Testis (tissue), 3 donors: ENCODE results near the gene RPL5. TPM values are rescaled to one million over a fixed set of nuclear protein-coding genes. Genes with fewer than 3 reads are reported as not detected.

Experiments
- DNase-seq: peaks from one replicate; pipeline ENCODE4 v3.0.0-alpha.2; 2019
- H3K27ac ChIP-seq, 2 donors: fragments of 200-600 bp; sonication (generic); one replicate each; pipeline ENCODE4 v1.5.1; 2019
- H3K27me3 ChIP-seq: fragments of 200-600 bp; sonication (generic); one replicate; pipeline ENCODE4 v1.5.1; 2019
- H3K36me3 ChIP-seq: fragments of 200-600 bp; sonication (generic); one replicate; pipeline ENCODE4 v1.5.1; 2017; ENCODE audit warnings: low read depth; ENCODE audit errors: missing control alignments
- H3K4me1 ChIP-seq: fragments of 200-600 bp; sonication (generic); one replicate; pipeline ENCODE4 v1.5.1; 2019
- H3K4me3 ChIP-seq, 2 donors: fragments of 200-600 bp; sonication (generic); one replicate each; pipeline ENCODE4 v1.5.1; 2017 to 2019
- H3K9me3 ChIP-seq: fragments of 200-600 bp; sonication (generic); one replicate; pipeline ENCODE4 v1.5.1; 2017
- POLR2A ChIP-seq: fragments of 450-650 bp; IDR thresholded peaks from one replicate; pipeline ENCODE4 v1.6.1; 2017; ENCODE audit warnings: antibody characterized with exemption, mild to moderate bottlenecking, moderate library complexity
- WGBS, 2 donors: methylation state at CpG; one replicate each; pipeline ENCODE4 v1.1.5; 2018; 5-methylcytosine and 5-hydroxymethylcytosine counted together
- intact Hi-C: fragments of 100-400 bp; cut with DNase I; formaldehyde crosslinking; loops from one replicate; pipeline ENCODE4 v1.15.1; 2023; ENCODE audit warnings: low total_unique reads
- polyA plus RNA-seq: library from polyadenylated mRNA; stranded (reverse); fragments of 350-450 nt; fragmentation: Illumina TruSeq; extraction: RNeasy Lipid Tissue Mini Kit (QIAGEN cat#74804); gene quantifications from one replicate; pipeline ENCODE4 v1.2.3, GENCODE V29; 2014; ENCODE audit warnings: low read depth, low replicate concordance; ENCODE audit not compliant: insufficient read depth
- total RNA-seq, 2 donors: library from RNA; depleted of rRNA; stranded (reverse); fragments of >200 nt; gene quantifications; one replicate each; pipeline ENCODE4 v1.2.3, GENCODE V29; 2016
- TF ChIP-seq, protein P1 (sequence below), 3 experiments: fragments of 450-650 bp in 2 of 3; fragments of 200-600 bp in 1 of 3; sonication (generic) in 1 of 3; IDR thresholded peaks; one replicate each; pipeline ENCODE4 v1.5.1; 2016 to 2019; ENCODE audit warnings: antibody characterized with exemption in 3 of 3, mild to moderate bottlenecking in 2 of 3, moderate library complexity in 1 of 3

Gene RPL5
- total and polyA plus RNA-seq, 3 donors from 2014 or later: 548 to 929 (median 899) TPM

DNA sequence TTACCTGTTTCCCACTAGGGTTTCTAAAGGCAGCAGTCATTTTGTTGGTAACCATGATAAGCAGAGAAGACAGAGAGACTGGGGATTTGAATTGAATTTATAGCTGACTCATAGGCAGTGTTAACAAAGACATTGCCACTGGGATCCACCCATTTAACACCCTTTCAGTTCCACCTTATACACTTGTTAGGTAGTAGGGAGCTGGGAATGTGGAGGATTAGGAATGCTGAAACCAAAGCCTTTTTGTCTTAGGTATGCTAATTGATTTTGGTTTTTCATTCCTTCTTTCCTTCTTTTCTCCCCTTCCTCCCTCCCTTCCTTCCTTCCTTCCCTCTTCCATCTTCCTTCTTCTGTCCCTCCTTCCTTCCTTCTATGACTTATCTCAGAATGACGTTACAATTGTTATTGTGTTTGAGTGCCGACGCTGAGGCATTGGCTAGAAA lies 39.5 kb upstream of the RPL5 start:
- intact Hi-C loops: no loop called here
- H3K4me1 ChIP-seq: no peaks in the 10 kb centered on the region
- 60 to 76% methylated on average over 3 of the region's 3 CpGs for WGBS, 2 donors
- no peak overlapping the region for H3K27ac ChIP-seq
- no peaks in the 10 kb centered on the region for H3K36me3 ChIP-seq
- DNase-seq: no peak
- H3K4me3 ChIP-seq: no peak overlapping the region
- H3K9me3 ChIP-seq: no peaks in the 10 kb centered on the region
- TF ChIP-seq, protein P1, sequence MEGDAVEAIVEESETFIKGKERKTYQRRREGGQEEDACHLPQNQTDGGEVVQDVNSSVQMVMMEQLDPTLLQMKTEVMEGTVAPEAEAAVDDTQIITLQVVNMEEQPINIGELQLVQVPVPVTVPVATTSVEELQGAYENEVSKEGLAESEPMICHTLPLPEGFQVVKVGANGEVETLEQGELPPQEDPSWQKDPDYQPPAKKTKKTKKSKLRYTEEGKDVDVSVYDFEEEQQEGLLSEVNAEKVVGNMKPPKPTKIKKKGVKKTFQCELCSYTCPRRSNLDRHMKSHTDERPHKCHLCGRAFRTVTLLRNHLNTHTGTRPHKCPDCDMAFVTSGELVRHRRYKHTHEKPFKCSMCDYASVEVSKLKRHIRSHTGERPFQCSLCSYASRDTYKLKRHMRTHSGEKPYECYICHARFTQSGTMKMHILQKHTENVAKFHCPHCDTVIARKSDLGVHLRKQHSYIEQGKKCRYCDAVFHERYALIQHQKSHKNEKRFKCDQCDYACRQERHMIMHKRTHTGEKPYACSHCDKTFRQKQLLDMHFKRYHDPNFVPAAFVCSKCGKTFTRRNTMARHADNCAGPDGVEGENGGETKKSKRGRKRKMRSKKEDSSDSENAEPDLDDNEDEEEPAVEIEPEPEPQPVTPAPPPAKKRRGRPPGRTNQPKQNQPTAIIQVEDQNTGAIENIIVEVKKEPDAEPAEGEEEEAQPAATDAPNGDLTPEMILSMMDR (IDR thresholded peaks at IDR 0.05): no peak
- no peak for TF ChIP-seq POLR2A
- no peaks in the 10 kb centered on the region for H3K27me3 ChIP-seq

DNA sequence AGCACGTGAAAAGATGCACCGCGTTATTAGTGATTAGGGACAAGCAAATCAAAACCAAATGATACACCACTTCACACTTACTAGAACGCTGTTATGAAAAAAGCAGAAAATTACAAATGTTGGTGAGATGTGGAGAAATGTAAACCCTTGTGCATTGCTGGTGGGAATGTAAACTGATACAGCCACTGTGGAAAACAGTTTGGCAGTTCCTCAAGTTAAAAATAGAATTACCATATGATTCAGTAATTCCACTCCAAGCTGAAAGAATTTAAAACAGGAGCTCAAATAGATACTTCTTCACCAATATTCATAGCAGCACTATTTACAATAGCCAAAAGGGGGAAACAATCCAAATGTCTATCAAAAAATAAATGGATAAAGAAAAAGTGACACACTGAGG lies 36.7 kb upstream of the RPL5 start:
- Histone ChIP-seq H3K27me3 (no peaks in the 10 kb centered on the region), H3K27ac (no peak overlapping the region), H3K4me3 (no peak overlapping the region), H3K36me3 (no peaks in the 10 kb centered on the region), H3K9me3 (no peaks in the 10 kb centered on the region), H3K4me1 (no peaks in the 10 kb centered on the region)
- no peak for DNase-seq
- intact Hi-C loops: no loop called here
- WGBS, 2 donors: 89 to 93% methylated on average over 4 of the region's 4 CpGs
- no peak for TF ChIP-seq POLR2A
- TF ChIP-seq, protein P1 (IDR thresholded peaks at IDR 0.05): no peak

DNA sequence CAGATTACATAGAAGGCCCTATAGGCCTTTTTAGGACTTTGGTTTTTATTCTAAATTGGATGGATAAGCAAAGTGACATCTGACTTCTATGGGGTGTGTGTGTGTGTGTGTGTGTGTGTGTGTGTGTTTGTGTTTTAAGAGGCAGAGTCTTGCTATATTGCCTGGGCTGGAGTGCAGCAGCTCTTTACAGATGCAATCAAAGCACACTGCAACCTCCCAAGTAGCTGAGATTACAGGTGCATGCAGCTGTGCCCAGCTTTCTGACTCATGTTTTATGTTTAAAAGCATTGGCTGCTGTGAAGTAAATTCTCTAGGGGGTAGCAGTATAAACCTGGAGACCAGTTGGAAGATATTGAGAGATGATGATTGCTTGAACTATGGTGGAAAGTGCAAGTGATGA lies 34.5 kb upstream of the RPL5 start:
- intact Hi-C loops: no loop called here
- Histone ChIP-seq H3K27ac (no peak overlapping the region), H3K4me3 (no peak overlapping the region), H3K9me3 (no peaks in the 10 kb centered on the region), H3K36me3 (no peaks in the 10 kb centered on the region), H3K27me3 (no peaks in the 10 kb centered on the region), H3K4me1 (no peaks in the 10 kb centered on the region)
- no peak for DNase-seq
- TF ChIP-seq POLR2A: no peak
- TF ChIP-seq, protein P1 (IDR thresholded peaks at IDR 0.05): no peak

DNA sequence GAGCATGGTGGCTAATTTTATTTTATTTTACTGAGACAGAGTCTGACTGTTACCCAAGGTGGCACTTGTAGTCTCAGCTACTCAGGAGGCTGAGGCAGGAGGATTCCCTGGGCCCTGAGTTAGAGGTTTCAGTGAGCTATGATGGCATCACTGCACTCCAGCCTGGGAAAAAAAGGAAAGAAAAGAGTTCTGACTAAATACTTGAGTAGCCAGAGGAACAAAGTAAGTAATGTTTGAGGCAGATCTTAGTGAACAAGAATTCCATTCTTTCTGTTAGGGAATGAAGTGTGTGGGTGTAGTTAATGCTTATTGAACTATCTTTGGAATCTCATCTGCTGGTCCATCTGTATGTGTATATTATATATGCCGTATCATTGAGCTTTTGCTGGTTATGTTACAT lies 33.9 kb upstream of the RPL5 start:
- H3K27ac ChIP-seq: no peak overlapping the region
- 56 to 62% methylated on average over 1 of the region's 1 CpG for WGBS, 2 donors
- H3K27me3 ChIP-seq: no peaks in the 10 kb centered on the region
- peaks cover 3% of the 10 kb centered on the region for H3K4me1 ChIP-seq
- no peak overlapping the region for H3K4me3 ChIP-seq
- DNase-seq: no peak
- intact Hi-C loops: no loop called here
- H3K9me3 ChIP-seq: no peaks in the 10 kb centered on the region
- TF ChIP-seq, protein P1 (IDR thresholded peaks at IDR 0.05): no peak
- no peak for TF ChIP-seq POLR2A
- H3K36me3 ChIP-seq: no peaks in the 10 kb centered on the region

DNA sequence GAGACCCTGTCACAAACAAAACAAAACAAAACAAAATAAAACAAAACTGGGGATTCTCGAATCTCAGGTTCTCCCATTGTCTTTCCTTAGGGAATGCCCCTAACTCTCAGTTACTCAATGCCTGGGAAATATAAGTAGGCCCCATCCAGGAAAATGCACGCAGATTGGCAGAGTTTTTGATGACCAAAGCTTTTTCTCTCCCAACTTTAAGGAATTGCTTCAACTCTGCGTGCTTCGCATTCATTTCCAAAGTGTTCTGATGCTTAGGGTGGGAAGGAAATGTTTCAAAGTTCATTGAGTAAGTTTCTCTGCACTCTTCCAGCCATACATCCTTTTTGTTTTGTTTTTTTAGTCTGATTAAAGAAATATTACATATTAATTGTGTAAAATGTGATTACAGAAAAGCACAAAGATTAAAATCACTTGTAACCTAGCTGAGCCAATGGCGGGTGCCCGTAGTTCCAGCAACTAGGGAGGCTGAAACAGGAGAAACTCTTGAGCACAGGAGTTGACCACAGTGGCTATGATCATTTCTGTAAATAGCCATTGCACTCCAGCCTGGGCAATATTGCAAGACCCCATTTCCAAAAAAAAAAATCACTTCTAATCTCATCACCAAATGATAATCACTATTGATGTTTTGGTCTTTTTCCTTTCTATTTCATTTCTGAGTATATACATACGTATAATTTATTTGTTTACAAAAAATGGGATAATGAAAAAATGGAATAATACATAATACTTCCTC lies 28.5 kb upstream of the RPL5 start:
- peak overlapping the region; percentile 39 to 47 for H3K27ac ChIP-seq
- DNase-seq: no peak
- WGBS, 2 donors: 81 to 86% methylated on average over 7 of the region's 7 CpGs

More for the DNA sequence above, 28.5 kb upstream of the RPL5 start:
- no peak overlapping the region for H3K4me3 ChIP-seq
- peaks cover 5% of the 10 kb centered on the region for H3K4me1 ChIP-seq
- H3K36me3 ChIP-seq: no peaks in the 10 kb centered on the region
- no peaks in the 10 kb centered on the region for H3K9me3 ChIP-seq
- intact Hi-C loops: no loop called here
- no peak for TF ChIP-seq POLR2A
- TF ChIP-seq, protein P1 (IDR thresholded peaks at IDR 0.05): no peak
- no peaks in the 10 kb centered on the region for H3K27me3 ChIP-seq
